DOHH2 (cell line): ENCODE measurements around the gene CXorf66.
A peak's percentile ranks its signal among the peaks of the same experiment; 100 is the strongest.

Source experiments
- H3F3A ChIP-seq: fragments of 200-600 bp; sonication (generic), shearing (Covaris generic); 2 replicates; pipeline ENCODE4 v1.6.0; 2016; ENCODE audit warnings: antibody characterized with exemption, mild to moderate bottlenecking; ENCODE audit not compliant: control insufficient read depth, insufficient read depth
- H3K27ac ChIP-seq: fragments of 200-600 bp; sonication (generic); 2 replicates; pipeline ENCODE4 v1.5.1; 2014; ENCODE audit warnings: low read depth, mild to moderate bottlenecking, low read length, moderate library complexity
- H3K27me3 ChIP-seq: fragments of 200-600 bp; sonication (generic); 2 replicates; pipeline ENCODE4 v1.6.1; 2014; ENCODE audit warnings: mild to moderate bottlenecking, low read length, mixed read lengths; ENCODE audit not compliant: control insufficient read depth
- H3K36me3 ChIP-seq: fragments of 200-600 bp; sonication (generic); 2 replicates; pipeline ENCODE4 v1.6.1; 2014; ENCODE audit warnings: mild to moderate bottlenecking, low read length, moderate library complexity, mixed read lengths; ENCODE audit not compliant: control insufficient read depth
- H3K4me1 ChIP-seq: fragments of 200-600 bp; sonication (generic); 2 replicates; pipeline ENCODE4 v1.6.1; 2014; ENCODE audit warnings: mild to moderate bottlenecking, low read length, mixed read lengths; ENCODE audit not compliant: control insufficient read depth
- H3K4me2 ChIP-seq: fragments of 200-600 bp; sonication (generic); 2 replicates; pipeline ENCODE4 v1.6.0; 2014; ENCODE audit warnings: mild to moderate bottlenecking, low read length, moderate library complexity
- H3K4me3 ChIP-seq: fragments of 200-600 bp; sonication (generic); 2 replicates; pipeline ENCODE4 v1.5.1; 2014; ENCODE audit warnings: mild to moderate bottlenecking, low read length, mixed read lengths
- H3K79me2 ChIP-seq: fragments of 200-600 bp; sonication (generic); 2 replicates; pipeline ENCODE4 v1.6.1; 2014; ENCODE audit warnings: mild to moderate bottlenecking, low read length, mixed read lengths; ENCODE audit not compliant: control insufficient read depth
- H3K9me2 ChIP-seq: fragments of 200-600 bp; sonication (generic); replicated peaks from 2 replicates; pipeline ENCODE4 v1.6.1; 2014; ENCODE audit warnings: mild to moderate bottlenecking, low read length, mixed read lengths; ENCODE audit not compliant: control insufficient read depth
- H3K9me3 ChIP-seq: fragments of 200-600 bp; sonication (generic); 2 replicates; pipeline ENCODE4 v1.6.1; 2014; ENCODE audit warnings: antibody characterized with exemption, low read length, mixed read lengths; ENCODE audit not compliant: control insufficient read depth, insufficient read depth
- H4K20me1 ChIP-seq: fragments of 200-600 bp; sonication (generic); 2 replicates; pipeline ENCODE4 v1.6.0; 2014; ENCODE audit warnings: low read depth, mild to moderate bottlenecking, antibody characterized with exemption, low read length, moderate library complexity; ENCODE audit not compliant: control insufficient read depth, insufficient read depth
- CTCF ChIP-seq: fragments of 200-600 bp; sonication (generic); IDR thresholded peaks from one replicate; pipeline ENCODE4 v1.5.1; 2014; ENCODE audit warnings: antibody characterized with exemption, mild to moderate bottlenecking, low read depth, low read length; ENCODE audit not compliant: poor library complexity, severe bottlenecking
- EZH2phosphoT487 ChIP-seq: fragments of 200-600 bp; sonication (generic); IDR thresholded peaks from 2 replicates; pipeline ENCODE4 v1.6.1; 2017; ENCODE audit warnings: borderline replicate concordance, mild to moderate bottlenecking, antibody characterized with exemption, low read length, moderate library complexity, mixed read lengths

The CXorf66 gene

GRCh38 chrX:139930916-139931645, 34.2 kb downstream of the CXorf66 start:
- H3F3A ChIP-seq: no peaks in the 10 kb centered on the region
- TF ChIP-seq CTCF (no peak), EZH2phosphoT487 (no peak)
- H3K4me1 ChIP-seq: peaks cover 19% of the 10 kb centered on the region
- no peaks in the 10 kb centered on the region for H3K9me3 ChIP-seq
- H3K4me3 ChIP-seq: peak overlapping the region; percentile 78
- no peaks in the 10 kb centered on the region for H3K36me3 ChIP-seq
- H3K9me2 ChIP-seq: no peaks in the 10 kb centered on the region
- H4K20me1 ChIP-seq: no peaks in the 10 kb centered on the region
- H3K27ac ChIP-seq: peak overlapping the region; percentile 26
- peak overlapping the region; percentile 65 for H3K4me2 ChIP-seq
- no peaks in the 10 kb centered on the region for H3K27me3 ChIP-seq
- peaks cover 56% of the 10 kb centered on the region for H3K79me2 ChIP-seq

DNA sequence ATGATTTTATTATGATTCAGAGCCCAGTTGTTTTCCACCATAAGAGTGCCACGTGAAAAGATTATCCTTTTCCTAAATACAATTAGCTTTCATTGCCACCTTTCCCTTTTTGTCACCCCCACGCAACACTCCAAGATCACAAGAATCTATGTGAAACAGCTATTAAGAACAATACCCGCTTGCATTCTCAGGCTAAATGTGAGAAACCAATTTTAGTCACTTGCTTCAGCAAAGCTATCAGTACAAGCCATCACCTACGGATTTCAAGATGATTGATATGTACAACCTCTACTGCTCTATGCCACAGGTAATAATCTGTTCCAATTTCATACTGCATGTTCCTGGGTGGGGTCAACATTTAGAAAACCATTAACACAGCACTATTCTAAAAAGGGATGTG, 34.9 kb downstream of the CXorf66 start:
- H4K20me1 ChIP-seq: no peaks in the 10 kb centered on the region

DNA sequence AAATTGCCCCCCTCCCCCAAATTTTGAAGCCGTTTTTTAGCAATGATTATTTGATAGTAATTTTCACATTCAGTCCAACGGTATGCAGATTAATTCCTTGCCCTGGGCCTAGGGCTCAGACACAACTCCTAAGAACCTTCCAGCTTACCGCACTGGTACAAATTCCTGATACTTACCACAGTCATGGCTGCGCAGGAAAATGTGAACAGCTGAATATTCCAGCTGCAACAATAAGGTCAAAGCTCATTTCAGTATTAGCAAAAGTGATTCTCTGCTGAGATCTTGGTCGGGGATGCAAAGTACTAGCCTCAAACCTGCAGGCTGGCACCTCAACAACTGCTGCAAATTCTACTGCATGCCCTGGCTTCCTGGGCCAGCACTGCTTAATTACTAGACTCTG, 35.4 kb downstream of the CXorf66 start:
- no peaks in the 10 kb centered on the region for H3K27me3 ChIP-seq
- H3K4me1 ChIP-seq: peaks cover 17% of the 10 kb centered on the region
- no peaks in the 10 kb centered on the region for H3K36me3 ChIP-seq
- H3F3A ChIP-seq: no peaks in the 10 kb centered on the region
- no peak overlapping the region for H3K27ac ChIP-seq
- H4K20me1 ChIP-seq: no peaks in the 10 kb centered on the region
- peak overlapping the region; percentile 65 for H3K4me2 ChIP-seq
- H3K4me3 ChIP-seq: peak overlapping the region; percentile 78
- no peaks in the 10 kb centered on the region for H3K9me3 ChIP-seq
- no peaks in the 10 kb centered on the region for H3K9me2 ChIP-seq
- H3K79me2 ChIP-seq: peaks cover 66% of the 10 kb centered on the region
- TF ChIP-seq EZH2phosphoT487: no peak
- no peak for TF ChIP-seq CTCF

More for the DNA sequence above, 34.9 kb downstream of the CXorf66 start:
- Histone ChIP-seq H3K4me2 (peak overlapping the region; percentile 65), H3K36me3 (no peaks in the 10 kb centered on the region), H3K27ac (no peak overlapping the region), H3K9me3 (no peaks in the 10 kb centered on the region), H3K27me3 (no peaks in the 10 kb centered on the region), H3F3A (no peaks in the 10 kb centered on the region), H3K9me2 (no peaks in the 10 kb centered on the region), H3K4me3 (peak overlapping the region; percentile 78), H3K79me2 (peaks cover 62% of the 10 kb centered on the region), H3K4me1 (peaks cover 17% of the 10 kb centered on the region)
- TF ChIP-seq EZH2phosphoT487 (no peak), CTCF (no peak)
